Measurements from ENCODE around the gene STK32B.

DNA sequence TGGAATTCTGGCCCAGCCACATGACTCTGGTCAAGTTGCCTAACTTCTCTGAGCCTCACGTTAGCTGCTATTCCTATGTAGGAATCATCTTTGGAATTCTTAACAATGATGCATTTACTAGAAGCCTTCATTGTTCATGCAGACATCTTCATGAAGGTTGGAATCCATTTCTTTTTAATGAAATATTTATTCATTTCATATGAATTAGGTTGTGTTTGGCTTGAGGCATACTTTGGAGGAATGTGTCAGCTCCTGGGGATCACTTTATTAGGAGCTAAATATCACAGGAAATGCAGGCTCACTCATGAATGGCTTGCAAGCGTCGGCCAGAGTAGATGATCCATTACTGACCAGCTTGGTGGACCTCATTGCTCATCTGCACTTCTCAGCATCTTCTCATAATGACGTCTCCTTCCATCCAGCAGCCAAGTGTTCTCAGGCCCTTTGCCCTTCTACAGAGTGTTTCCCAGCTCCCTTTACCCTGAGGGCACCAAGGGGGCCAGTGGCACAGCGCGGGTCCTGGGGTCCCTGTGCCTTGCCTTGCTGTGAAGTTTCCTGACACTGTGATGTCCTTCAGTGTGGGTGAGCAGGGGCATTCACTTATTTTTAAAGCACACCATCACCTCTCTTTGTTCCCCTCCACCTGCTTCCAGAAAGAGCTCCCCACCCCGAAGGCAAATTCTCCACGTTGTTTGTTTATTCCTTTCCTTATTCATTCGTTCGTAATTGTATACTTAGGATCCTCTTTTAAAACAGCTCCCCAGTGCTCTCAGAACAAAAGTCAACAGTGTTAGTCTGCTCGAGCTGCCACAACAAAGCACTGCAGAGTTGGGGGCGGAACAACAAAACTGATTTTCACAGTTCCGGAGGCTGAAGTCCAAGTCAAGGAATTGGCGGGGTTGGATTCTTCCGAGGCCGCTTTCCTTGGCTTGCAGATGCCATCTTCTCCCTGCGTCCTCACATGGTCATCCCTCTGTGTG, 106.8 kb downstream of the STK32B start:
- TF ChIP-seq, protein P1, sequence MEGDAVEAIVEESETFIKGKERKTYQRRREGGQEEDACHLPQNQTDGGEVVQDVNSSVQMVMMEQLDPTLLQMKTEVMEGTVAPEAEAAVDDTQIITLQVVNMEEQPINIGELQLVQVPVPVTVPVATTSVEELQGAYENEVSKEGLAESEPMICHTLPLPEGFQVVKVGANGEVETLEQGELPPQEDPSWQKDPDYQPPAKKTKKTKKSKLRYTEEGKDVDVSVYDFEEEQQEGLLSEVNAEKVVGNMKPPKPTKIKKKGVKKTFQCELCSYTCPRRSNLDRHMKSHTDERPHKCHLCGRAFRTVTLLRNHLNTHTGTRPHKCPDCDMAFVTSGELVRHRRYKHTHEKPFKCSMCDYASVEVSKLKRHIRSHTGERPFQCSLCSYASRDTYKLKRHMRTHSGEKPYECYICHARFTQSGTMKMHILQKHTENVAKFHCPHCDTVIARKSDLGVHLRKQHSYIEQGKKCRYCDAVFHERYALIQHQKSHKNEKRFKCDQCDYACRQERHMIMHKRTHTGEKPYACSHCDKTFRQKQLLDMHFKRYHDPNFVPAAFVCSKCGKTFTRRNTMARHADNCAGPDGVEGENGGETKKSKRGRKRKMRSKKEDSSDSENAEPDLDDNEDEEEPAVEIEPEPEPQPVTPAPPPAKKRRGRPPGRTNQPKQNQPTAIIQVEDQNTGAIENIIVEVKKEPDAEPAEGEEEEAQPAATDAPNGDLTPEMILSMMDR (IDR thresholded peaks at IDR 0.05; ENCODE audit: extremely low read depth in 1 of 2, insufficient read depth in 1 of 2, low read depth in 1 of 2, low read length in 2 of 2), result no peak
- TF ChIP-seq POLR2A (IDR thresholded peaks at IDR 0.05; ENCODE audit: low read depth, low read length) (no peak), POLR2AphosphoS5 (IDR thresholded peaks at IDR 0.05; ENCODE audit: insufficient read depth, low read depth, low read length) (no peak), EZH2 (IDR thresholded peaks at IDR 0.05; ENCODE audit: borderline replicate concordance, low read depth, low read length, severe bottlenecking) (no peak), MYC (IDR thresholded peaks at IDR 0.05; ENCODE audit: low read depth, low read length) (no peak), JUN (IDR thresholded peaks at IDR 0.05; ENCODE audit: borderline replicate concordance, insufficient read depth, insufficient read length, low read depth) (no peak), GATA2 (IDR thresholded peaks at IDR 0.05; ENCODE audit: insufficient read depth, insufficient read length, low read depth, low read length) (no peak), FOS (IDR thresholded peaks at IDR 0.05; ENCODE audit: borderline replicate concordance, insufficient read depth, low read length) (no peak)
- TF ChIP-seq, protein P2, sequence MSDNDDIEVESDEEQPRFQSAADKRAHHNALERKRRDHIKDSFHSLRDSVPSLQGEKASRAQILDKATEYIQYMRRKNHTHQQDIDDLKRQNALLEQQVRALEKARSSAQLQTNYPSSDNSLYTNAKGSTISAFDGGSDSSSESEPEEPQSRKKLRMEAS (IDR thresholded peaks at IDR 0.05; ENCODE audit: insufficient read depth, insufficient read length), result no peak

All from endothelial cell of umbilical vein (primary cell).